ENCODE measurements around the gene MCU.

Gene MCU

DNA sequence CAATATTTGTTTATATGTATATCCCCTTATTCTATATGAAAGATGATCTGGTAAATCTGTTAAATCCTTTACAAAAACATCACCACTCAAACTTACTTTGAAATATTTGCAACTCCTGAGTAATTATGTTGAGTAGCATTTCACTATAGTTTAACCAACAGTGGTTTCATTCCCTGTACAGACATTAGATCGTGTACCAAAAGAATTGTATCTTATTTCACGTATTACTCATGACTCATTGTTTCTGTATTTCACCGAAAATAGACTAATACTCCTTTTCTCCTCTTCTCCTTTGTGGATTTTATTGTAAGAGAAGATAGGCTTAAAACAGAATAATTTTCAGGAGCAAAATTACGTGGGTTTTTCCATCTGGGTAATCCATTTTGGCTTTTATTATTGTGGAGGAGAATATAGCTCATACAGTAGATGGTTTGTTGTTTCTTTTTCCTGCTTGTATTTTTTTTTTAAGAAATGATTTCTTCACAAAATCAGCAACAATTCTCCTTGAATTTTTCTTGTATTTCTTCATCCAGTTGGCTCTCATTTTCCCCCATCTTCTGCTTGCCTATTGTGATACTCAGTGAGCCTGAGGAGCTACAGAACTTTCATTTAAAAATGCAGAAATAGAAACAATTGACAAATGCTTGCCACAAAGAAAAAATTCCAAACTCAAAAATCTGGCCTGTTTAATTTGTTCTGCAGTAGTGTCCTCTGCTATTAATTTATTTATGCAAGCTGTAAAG is 111.0 kb downstream of the MCU start:
- TF ChIP-seq, protein P1, sequence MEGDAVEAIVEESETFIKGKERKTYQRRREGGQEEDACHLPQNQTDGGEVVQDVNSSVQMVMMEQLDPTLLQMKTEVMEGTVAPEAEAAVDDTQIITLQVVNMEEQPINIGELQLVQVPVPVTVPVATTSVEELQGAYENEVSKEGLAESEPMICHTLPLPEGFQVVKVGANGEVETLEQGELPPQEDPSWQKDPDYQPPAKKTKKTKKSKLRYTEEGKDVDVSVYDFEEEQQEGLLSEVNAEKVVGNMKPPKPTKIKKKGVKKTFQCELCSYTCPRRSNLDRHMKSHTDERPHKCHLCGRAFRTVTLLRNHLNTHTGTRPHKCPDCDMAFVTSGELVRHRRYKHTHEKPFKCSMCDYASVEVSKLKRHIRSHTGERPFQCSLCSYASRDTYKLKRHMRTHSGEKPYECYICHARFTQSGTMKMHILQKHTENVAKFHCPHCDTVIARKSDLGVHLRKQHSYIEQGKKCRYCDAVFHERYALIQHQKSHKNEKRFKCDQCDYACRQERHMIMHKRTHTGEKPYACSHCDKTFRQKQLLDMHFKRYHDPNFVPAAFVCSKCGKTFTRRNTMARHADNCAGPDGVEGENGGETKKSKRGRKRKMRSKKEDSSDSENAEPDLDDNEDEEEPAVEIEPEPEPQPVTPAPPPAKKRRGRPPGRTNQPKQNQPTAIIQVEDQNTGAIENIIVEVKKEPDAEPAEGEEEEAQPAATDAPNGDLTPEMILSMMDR (IDR thresholded peaks at IDR 0.05; ENCODE audit: low read depth, low read length, missing control alignments): no peak
- H3K4me3 ChIP-seq (ENCODE audit: low read depth, low read length): no peak overlapping the region
- DNase-seq (ENCODE audit: low read depth): peak; percentile 32
- in situ Hi-C loops (cut with HindIII; ENCODE audit: low sequenced_read_pairs): no loop called here

DNA sequence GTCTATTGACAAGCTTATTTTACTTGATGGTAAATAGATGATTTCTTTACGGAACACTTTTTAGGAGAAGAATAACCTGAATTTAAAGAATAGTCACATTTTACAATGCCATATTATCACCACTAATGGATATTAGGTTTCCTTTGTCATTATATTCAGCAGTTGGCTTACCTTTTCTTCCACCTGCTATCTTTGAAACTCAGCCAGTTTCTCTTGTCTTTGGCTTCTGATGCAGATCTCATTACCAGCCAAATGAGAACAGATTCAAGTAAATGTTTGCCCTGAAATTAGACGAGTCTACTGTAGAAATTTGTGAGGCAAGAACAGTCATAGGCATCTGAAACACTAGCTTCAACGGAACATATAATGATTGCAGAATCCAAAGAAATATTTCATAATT is 116.1 kb downstream of the MCU start:
- TF ChIP-seq, protein P1 (IDR thresholded peaks at IDR 0.05; ENCODE audit: low read depth, low read length, missing control alignments): no peak
- in situ Hi-C loops (cut with HindIII; ENCODE audit: low sequenced_read_pairs): no loop called here
- DNase-seq (ENCODE audit: low read depth): no peak
- H3K4me3 ChIP-seq (ENCODE audit: low read depth, low read length): no peak overlapping the region

DNA sequence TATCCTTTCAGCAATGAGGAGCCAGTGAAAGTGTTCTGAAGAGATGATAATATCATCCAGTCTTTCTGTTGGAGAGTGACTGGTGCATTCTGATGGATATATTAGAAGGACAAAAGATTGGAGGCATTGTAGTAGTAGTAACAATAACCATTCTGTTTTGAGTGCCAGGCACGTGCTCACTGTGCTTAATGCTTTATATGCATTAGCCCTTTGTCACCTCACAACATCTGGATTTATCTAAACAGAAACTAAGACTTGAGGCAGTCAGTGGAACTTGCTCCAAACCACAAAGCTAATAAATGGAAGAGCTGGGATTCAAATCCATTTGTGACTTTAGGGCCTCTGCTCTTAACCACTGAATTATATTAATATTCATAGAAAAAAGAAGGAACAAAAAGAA is 117.1 kb downstream of the MCU start:
- DNase-seq (ENCODE audit: low read depth): no peak
- TF ChIP-seq, protein P1 (IDR thresholded peaks at IDR 0.05; ENCODE audit: low read depth, low read length, missing control alignments): no peak
- H3K4me3 ChIP-seq (ENCODE audit: low read depth, low read length): no peak overlapping the region
- in situ Hi-C loops (cut with HindIII; ENCODE audit: low sequenced_read_pairs): no loop called here

DNA sequence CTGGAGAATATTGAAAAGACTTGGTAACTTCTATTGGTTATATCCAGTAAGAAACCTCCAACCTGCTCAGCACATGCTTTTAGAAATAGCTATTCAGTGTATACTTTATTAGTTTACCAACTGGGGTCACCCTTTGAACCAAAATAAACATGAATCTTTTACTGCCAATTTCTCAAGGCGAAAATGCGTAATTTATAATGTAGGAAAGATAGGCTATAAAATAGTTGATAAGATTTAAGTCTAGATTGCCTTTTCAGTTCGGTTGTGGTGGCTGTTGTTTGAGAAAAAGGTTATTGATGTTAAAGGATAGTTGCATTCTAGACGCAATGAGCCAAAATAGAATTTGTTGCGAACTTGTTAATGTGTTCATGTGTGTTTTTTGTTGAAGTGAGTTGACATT is 119.0 kb downstream of the MCU start:
- TF ChIP-seq, protein P1 (IDR thresholded peaks at IDR 0.05; ENCODE audit: low read depth, low read length, missing control alignments): no peak
- in situ Hi-C loops (cut with HindIII; ENCODE audit: low sequenced_read_pairs): no loop called here
- H3K4me3 ChIP-seq (ENCODE audit: low read depth, low read length): no peak overlapping the region
- no peak for DNase-seq (ENCODE audit: low read depth)

DNA sequence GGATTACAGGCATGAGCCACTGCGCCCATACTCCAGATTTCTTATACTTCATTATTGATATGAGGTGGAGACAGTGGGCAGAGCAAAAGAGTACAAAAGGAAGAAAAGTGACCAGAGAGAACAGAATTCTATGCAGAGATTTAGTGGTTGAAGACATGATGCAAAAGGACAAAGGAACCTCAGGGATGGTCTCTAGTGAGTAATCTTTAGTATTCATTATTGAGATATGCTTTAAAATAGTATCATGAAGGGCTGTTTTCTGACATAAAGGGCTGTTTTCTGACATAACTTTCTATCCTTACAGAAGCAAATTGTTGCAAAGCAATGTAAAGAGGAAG is 120.4 kb downstream of the MCU start:
- in situ Hi-C loops (cut with HindIII; ENCODE audit: low sequenced_read_pairs): no loop called here
- no peak for DNase-seq (ENCODE audit: low read depth)
- H3K4me3 ChIP-seq (ENCODE audit: low read depth, low read length): no peak overlapping the region
- TF ChIP-seq, protein P1 (IDR thresholded peaks at IDR 0.05; ENCODE audit: low read depth, low read length, missing control alignments): no peak

DNA sequence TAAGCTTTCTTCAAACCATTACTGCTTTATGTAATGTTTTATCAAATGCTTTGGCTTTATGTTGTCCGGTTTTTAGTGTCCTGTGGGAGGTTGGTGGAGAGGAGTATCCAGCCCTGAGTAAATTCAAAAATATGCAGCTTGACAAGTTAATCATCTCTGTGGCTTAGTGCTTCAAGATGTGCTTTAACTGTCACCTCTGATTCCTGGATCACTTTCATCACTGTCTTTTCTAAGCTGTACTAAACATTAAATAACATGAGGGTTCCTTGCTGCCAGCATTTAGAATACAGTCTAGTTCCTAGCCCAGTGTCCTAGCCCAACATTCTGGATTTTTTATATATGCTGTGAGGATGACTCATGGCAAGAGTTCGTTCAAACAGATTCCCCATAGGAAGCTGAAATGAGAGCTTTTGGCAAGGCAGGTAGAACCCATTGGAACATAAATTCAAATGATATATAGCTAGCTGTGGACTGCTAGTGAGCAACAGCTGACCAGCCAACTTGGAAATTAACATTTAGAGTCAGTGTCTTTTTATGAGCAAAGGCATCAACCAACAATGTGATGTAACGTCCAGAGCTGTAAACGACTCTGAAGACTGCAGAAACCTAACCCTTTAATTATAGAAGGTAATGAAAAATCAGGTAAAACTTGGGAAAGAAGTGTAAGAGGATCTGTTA is 120.9 kb downstream of the MCU start:
- peak; percentile 26 for DNase-seq (ENCODE audit: low read depth)
- in situ Hi-C loops (cut with HindIII; ENCODE audit: low sequenced_read_pairs): no loop called here
- TF ChIP-seq, protein P1 (IDR thresholded peaks at IDR 0.05; ENCODE audit: low read depth, low read length, missing control alignments): no peak
- no peak overlapping the region for H3K4me3 ChIP-seq (ENCODE audit: low read depth, low read length)
